GM19468 (cell line): ENCODE results near the gene ZNRF1.
"Not testable (repeated sequence)": the region's sequence is repeated elsewhere in the genome, so short reads cannot be mapped to it uniquely, and the experiment has no call there.

ENCODE experiments used
- ATAC-seq: cut with Tn5 transposase; IDR thresholded peaks from one replicate; pipeline ENCODE4 v1.9.1; 2021; ENCODE audit warnings: mild to moderate bottlenecking, moderate library complexity, moderate number of reproducible peaks; ENCODE audit not compliant: unreplicated experiment; ENCODE audit errors: extremely low read depth

Gene ZNRF1

DNA sequence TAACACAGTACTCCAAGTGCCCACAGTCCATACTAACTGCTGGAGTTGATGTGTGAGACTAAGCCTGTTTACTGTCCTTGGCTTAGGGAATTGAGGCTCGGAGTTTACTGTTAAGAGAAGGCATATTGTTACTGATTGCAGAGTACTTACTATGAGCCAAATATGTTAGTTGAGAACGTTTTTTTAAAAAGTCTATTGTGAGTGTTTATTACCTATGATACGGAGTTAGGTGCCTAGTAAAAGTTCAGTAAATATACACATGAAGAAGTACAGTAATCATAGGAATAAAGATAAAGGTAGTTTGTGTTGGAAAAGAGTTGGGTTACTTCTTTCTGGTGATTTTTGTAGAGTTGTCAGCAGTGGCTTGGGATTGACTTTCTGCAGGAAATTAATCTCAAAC is 25.4 kb downstream of the ZNRF1 start:
- ATAC-seq, result no peak

GRCh38 chr16:75024594-75024993 is 25.8 kb downstream of the ZNRF1 start:
- no peak for ATAC-seq

DNA sequence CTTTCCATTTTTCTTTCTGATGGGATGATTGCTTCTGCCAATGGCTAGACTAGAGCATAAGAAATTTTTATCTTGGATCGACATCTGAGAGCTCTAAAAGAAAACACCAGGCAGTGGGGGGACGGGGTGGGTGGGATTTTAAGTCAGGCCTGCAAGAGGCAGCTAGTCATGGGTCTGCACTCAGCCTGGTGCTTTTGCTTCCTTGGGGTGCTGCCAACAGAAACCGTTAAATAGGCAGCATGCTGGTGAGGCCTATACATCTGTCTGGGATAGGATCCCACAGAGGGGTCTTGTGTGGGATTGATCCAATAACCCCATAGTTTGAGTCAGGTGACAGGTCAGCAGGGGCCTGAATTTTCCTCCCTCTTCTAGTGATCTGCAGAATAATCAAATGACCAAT is 26.9 kb downstream of the ZNRF1 start:
- no peak for ATAC-seq

GRCh38 chr16:75026239-75026891 is 27.5 kb downstream of the ZNRF1 start:
- not testable (repeated sequence) for ATAC-seq

GRCh38 chr16:75026892-75027391 is 28.1 kb downstream of the ZNRF1 start:
- no peak for ATAC-seq

GRCh38 chr16:75027520-75028300 is 28.9 kb downstream of the ZNRF1 start:
- no peak for ATAC-seq

DNA sequence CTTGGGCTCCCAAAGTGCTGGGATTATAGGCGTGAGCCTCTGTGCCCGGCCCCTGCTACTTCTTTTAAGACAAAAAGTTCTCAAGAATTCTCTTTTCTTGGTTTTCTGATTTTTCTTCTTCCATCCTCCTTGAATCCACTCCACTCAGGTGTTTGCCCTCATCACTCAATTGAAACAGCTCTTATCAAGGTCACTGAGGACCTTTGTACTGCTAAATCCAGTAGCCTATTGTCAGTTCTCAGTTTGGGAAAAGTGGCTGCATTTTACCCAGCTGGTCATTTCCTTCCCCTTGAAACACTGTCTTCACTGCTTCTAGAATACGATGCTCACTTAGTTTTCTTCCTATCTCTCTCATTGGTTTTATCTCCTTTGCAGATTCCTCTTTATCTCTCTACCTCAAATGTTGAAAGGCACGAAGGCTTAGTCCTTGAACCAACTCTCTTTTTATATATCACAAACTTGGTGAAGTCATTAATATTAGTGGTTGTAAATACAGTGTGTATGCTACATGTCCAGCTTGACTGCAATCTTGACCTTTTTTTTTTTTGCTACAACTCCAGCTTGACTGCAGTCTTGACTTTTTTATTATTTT is 29.8 kb downstream of the ZNRF1 start:
- ATAC-seq, result no peak

DNA sequence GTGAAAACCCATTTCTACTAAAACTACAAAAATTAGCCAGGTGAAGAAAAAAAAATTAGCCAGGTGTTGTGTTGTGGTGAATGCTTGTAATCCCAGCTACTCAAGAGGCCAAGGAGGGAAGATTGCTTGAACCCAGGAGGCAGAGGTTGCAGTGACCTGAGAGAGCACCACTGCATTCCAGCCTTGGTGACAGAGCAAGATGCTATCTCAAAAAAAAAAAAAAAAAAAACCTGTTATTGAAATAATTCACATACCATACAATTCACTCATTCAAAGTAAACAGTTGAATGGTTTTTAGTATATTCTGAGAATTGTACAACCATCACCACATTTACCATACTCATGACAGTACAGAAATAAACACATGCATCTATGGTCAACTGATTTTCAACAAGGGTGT is 31.0 kb downstream of the ZNRF1 start:
- no peak for ATAC-seq

DNA sequence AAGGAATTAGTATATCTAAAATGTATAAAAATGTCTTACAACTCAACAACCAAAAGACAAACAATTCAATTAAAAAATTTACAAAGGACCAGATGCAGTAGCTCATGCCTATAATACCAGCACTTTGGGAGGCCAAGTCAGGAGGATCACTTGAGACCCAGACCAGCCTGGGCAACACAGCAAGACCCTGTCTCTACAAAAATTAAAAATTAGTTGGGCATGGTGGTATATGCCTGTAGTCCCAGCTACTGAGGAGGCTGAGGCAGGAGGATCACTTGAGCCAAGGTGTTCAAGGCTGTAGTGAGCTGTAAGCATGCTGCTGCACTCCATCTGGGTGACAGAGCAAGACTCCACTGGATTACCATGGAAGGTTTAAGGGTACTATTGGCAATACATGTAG is 33.8 kb downstream of the ZNRF1 start:
- no peak for ATAC-seq

DNA sequence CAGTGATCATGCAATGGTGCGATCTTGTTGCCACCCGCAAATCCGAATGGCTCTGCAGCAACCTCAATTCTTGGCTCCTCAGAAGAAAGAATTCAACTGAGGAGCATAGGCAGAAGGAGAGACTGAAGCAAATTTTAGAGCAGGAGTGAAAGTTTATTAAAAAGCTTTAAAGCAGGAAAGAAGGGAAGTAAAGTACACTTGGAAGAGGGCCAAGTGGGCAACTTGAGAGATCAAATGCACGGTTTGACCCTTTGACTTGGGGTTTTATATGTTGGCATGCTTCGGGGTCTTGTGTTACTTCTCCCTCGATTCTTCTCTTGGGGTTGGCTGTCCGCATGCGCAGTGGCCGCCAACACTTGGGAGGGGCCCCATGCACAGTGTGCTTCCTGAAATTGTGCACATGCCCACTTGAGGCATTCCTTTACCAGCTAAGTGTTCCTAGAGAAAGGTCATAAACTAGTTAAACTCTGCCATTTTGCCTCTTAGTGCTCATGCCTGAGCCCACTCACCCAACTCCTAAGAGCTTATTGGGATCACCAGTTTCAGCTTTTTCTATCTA is 36.7 kb downstream of the ZNRF1 start:
- ATAC-seq, result no peak

DNA sequence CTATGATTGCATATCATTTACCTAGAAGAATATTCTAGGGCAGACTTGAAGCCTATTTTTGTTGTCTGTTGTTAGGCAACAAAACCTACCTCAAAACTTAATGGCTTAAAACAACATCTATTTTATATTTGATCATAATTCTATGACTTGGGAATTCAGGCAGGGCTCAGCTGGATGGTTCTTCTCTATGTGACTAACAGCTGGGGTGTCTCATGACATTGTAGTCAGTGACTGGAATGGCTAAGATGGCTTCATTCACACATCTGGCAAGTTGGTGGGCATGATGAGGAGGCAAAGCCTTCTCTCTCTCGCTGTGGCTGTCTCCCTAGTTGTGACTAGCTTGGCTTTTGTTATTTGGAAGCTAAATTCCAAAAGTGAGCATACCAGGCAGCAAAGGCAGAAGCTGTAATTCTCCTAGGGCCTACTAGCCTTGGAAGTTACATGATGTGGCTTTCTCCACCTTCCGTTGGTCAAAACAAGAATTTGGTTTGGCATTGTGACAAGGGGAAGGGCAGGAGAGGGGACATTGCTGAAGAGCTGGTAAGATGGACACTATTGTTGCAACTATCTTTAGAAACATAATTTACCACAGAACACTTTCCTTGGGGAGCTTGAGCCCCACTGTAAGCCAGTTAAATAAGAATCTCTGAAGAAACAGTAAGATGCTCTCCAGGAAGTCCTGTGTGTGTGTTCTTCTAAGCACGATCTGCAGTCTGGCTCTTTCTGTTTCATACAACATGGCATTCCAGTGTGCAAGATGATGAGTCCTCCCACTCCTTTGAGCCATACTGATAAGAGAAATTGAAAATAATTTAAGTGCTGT is 39.4 kb downstream of the ZNRF1 start:
- no peak for ATAC-seq

- no peak for ATAC-seq
Measured at GRCh38 chr16:75039941-75040340, 41.1 kb downstream of the ZNRF1 start.

DNA sequence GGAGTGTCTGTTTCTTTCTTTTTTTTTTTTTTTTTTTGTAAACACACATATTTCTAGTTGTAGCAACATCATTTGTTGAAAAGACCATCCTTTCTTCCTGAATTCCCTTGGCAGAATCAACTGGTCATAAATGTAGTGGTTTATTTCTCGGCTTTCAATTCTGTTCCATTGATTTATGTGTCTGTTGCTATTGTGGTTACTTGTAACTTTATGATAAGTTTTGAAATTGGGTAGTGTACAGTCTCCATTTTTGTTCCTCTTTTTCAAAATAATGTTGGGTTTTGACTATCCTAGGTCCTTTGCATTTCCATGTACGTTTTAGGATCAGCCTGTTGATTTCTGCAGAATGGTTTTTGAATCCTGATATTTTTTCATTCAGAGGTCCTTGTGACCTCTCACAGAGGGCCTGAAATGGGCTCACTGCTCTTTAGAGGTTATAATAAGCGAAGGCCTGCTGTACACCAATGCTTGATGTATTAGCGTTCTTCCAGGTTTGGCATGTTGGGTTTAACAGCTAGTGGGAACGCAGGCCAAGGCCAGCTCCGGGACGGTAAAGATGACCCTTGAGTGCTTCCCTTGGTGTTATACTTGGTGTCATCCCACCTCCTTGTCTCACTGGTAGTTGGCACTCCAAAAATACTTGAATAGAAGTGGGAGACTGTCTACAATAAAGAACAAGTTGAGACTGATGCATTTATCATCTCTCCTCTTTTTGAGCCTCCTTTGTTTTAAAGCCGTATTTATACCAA is 43.8 kb downstream of the ZNRF1 start:
- ATAC-seq, result no peak

DNA sequence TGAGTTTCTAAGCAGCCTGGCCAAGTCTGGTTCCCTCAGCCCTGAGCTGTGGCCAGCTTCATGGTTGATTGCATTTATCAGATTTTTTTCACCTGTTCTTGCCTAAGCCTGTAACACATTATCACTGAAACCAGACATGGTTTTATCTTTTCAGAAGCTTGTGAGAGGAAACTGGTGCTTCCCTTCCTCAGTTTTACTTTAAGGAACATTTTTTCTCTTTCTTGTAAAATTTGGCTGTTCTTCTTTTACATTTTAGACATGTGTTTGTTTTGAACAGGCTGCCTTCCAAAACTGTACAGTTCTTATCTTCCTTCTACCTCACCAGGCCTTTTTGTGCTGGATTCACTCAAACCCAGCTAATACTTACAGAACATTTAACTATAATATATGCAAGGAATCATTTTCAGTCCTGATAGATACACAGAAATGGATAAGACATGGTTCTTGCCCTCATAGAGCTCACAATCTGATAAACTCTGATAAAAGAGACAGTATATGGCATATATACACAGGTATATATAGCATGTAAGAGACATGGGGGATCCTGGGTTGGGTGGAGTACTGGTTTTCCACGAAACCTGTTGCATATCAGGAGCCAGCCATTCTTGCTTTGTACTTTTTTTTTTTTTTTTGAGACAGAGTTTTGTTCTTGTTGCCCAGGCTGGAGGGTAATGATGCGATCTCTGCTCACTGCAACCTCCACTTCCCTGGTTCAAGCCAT is 44.5 kb downstream of the ZNRF1 start:
- peak; percentile 40 for ATAC-seq

- no peak for ATAC-seq
Measured at GRCh38 chr16:75044800-75045361, 46.1 kb downstream of the ZNRF1 start.

GRCh38 chr16:75045424-75045823 is 46.6 kb downstream of the ZNRF1 start:
- ATAC-seq, result no peak

- no peak for ATAC-seq
Measured at GRCh38 chr16:75048054-75048453, 49.2 kb downstream of the ZNRF1 start.

GRCh38 chr16:75048530-75048929 is 49.7 kb downstream of the ZNRF1 start:
- no peak for ATAC-seq
